VCaP (cell line): ENCODE measurements around the gene SLC39A10.
"Not testable (repeated sequence)": the region's sequence is repeated elsewhere in the genome, so short reads cannot be mapped to it uniquely, and the experiment has no call there.

Experiments
- H3K27ac ChIP-seq: fragments of 450-650 bp; 2 replicates; pipeline ENCODE4 v1.5.1; 2017
- CTCF ChIP-seq: fragments of 450-650 bp; conservative IDR thresholded peaks from 2 replicates; pipeline ENCODE4 v1.5.1; 2017; ENCODE audit warnings: mild to moderate bottlenecking, moderate library complexity

Gene SLC39A10

GRCh38 chr2:195687320-195688086 is 30.5 kb downstream of the SLC39A10 start:
- TF ChIP-seq CTCF: no peak
- H3K27ac ChIP-seq: no peak overlapping the region

GRCh38 chr2:195692531-195692930 is 35.5 kb downstream of the SLC39A10 start:
- H3K27ac ChIP-seq: not testable (repeated sequence)

- no peak overlapping the region for H3K27ac ChIP-seq
These were observed 37.5 kb downstream of the SLC39A10 start for GRCh38 chr2:195694553-195694952.

GRCh38 chr2:195695002-195695631 is 38.1 kb downstream of the SLC39A10 start:
- TF ChIP-seq CTCF: no peak
- no peak overlapping the region for H3K27ac ChIP-seq

More at GRCh38 chr2:195694553-195694952, 37.5 kb downstream of the SLC39A10 start:
- TF ChIP-seq CTCF: no peak

- TF ChIP-seq CTCF: no peak
- H3K27ac ChIP-seq: no peak overlapping the region
These were observed 39.0 kb downstream of the SLC39A10 start for GRCh38 chr2:195696012-195696411.

- TF ChIP-seq CTCF: no peak
- H3K27ac ChIP-seq: no peak overlapping the region
These were observed 40.7 kb downstream of the SLC39A10 start for GRCh38 chr2:195697681-195698220.

- no peak for TF ChIP-seq CTCF
- no peak overlapping the region for H3K27ac ChIP-seq
These were observed 43.5 kb downstream of the SLC39A10 start for GRCh38 chr2:195700480-195700879.
